Astrocyte of the hippocampus (primary cell): ENCODE data around the gene HPS4.
A peak's percentile ranks its signal among the peaks of the same experiment; 100 is the strongest.
"Not testable (repeated sequence)": the region's sequence is repeated elsewhere in the genome, so short reads cannot be mapped to it uniquely, and the experiment has no call there.

Experiments used
- DNase-seq: peaks from one replicate; pipeline ENCODE4 v3.0.0; 2011; ENCODE audit warnings: low read depth, low spot score

Gene HPS4

DNA sequence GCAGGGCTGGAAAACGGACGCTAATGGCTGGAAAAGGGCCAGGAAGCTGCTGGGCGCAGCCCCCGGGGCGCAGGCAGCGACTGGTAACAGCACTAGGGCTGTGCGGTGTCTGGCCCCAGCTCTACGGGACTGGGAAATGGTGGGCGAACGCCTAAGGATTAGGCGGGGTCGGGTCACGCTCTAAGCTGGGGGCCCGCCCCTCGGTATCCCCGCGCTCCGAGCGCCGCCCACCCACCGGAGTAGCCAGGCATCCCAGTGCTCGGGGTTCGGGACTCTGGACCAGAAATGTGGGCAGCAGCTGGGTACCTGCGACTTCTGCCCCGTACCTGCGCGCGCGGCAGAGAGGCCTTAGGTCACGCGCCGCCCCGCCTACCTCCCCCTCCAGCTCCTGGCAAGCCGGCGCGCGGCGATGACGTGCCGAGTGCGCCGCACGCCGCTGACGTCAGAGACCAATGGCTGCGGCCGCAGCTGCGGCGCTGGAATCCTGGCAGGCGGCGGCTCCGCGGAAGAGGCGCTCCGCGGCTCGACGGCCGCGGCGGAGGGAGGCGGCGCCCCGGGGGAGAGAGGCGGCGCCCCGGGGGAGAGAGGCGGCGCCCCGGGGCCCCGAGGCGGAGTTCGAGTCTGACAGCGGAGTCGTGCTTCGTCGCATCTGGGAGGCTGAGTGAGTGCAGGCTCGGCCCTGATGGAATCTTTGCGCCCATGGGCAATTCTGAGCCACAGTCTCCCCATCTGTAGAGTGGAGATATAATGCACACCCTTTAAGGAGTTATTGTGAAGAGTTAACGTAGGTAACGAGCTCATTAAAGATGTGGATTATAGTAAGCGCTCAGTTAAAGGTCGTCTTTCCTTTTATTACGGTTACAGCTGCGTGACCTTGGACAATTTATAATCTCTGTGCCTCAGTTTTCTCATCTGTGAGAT is at the start of gene HPS4, which contains the start of gene SRRD:
TSS of gene HPS4 (minus strand) at position 345 of the 921 bp plus-strand sequence. CDS start 2,021 bp downstream, outside the sequence.
TSS of gene SRRD (plus strand) at position 439 of the 921 bp plus-strand sequence. CDS start at position 453, 14 bp downstream.
- DNase-seq = peak; percentile 98

DNA sequence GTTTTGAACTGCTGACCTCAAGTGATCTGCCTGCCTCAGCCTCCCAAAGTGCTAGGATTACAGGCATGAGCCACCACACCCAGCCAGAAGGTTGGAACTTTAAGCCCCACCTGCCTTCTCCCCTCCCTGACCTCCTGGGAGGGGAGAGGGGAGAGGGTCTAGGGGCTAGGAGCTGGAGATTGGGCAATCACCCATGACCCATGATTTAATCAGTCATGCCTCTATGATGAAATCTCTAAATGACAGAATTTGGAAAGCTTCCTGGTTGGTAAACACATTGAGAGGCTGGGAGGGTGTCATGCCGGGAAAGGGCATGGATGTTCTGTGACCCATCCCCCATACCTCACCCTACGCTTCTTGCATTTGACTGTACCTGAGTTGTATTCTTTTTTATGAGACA is 45.8 kb upstream of the HPS4 start:
- no peak for DNase-seq

DNA sequence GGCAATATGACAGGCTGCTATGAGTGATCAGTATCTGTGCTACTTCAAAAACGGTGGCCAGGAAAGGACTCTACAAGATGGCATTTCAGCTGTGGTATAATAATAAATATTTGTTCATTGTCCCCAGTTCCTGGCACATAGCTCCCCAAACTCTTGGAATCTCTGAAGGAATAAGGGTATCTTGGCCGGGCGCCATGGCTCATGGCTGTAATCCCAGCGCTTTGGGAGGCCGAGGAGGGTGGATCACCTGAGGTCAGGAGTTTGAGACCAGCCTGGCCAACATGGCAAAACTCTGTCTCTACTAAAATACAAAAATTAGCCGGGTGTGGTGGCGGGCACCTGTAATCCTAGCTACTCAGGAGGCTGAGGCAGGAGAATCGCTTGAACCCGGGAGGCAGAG is 44.9 kb upstream of the HPS4 start:
- DNase-seq = not testable (repeated sequence)

DNA sequence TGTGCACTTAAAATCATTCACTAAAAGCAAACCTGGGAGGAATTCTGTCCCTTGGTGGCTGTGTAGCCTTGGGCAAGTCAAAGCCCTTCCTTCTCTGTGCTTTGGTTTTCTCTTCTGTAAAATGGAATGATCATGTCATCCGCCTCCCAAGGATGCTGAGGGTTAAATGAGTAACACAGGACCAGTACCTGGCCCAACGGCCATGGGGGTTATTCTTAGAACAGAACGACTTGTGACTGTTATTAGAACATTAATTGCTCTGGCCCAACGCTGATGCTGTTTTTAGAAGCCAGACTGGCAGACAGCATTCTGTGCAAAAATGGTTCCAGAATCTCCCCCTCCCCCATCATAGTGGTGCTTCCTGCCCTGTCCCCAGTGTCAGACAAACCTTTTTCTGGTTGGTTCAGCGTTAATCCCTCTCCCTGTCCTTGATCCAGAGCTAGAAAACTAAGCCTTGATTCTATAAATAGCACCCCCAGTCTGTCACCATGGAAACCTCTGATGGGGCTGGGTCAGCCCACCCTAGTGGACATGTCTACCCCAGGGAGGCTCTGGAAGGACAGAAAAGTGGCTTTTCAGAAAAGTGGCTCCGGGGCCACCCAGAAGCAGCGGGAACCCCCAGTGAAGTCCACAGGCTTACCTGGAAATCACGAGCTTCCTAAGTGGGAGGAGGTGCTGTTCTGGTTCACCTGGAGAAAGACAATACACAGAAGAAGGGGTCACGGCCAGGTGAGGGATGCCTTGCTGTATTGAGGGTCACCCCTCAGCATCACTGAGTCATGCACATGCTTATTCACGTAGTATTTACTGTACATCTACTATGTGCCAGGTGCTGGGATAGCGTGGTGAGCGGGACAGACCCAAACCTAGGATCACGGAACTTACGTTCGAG is 44.2 kb upstream of the HPS4 start:
- DNase-seq = no peak

DNA sequence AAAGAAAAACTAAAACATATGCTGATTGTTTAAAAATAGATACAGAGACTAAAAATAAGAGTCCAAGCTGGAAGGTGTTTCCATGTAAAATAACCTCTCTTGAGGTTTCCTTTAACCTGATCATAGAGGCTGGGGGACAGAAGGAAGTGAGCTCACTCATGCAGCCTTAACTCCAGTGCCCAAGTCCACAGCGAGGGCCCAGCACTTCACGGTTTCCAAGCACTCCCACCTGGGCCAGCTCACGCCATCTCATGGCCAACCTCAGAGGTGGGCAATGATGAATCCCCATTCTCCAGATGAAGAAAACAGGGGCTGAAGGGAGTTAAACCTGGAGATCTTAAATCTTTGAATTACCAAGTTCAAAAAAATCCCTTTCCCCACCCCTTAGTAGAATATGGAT is 43.6 kb upstream of the HPS4 start:
- DNase-seq = no peak

DNA sequence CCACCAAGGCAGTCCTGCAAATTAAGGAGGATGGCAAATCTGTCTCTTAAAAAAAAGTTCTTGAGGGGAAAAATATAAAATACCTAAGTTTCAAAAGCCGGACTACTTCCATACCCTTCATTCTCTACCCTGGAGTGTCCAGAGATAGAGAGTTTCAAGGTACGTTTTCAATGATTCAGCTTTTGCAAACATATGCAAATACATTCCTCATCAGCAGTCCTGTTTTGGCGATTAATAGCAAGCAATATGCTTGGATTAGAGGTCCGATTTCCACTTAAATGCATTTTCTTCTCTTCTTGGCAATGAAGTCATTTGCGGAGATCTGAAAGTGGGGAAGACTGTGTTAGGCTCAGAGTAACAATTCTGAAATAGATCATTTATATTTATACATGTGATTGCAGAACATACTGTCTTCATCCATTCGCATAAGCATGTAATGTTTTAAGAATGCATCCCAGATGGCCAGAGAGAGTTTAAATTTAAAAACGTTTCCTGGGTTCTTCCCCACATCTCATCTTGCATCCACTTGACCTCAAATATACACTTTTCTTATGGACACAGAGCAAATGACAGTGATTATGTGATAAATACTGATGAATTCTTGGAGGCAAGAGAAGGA is 42.5 kb upstream of the HPS4 start:
- no peak for DNase-seq

DNA sequence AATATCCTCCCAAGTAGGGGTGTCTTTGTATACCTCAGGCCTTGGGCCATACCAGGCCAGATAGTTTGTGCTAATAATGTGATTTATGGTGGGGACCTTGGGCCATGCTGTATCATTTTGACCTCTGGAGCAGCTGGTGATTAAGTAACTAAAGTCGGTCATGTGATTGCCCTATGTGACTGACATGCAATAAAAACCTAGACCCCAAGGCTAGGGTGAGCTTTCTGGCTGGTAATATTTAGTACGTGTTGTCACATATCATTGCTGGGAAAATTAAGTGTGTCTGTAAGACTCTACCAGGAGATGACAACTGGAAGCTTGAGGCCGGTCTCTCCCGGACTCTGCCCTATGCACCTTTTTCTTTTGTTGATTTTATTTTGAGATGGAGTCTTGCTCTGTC is 41.3 kb upstream of the HPS4 start:
- DNase-seq = no peak

DNA sequence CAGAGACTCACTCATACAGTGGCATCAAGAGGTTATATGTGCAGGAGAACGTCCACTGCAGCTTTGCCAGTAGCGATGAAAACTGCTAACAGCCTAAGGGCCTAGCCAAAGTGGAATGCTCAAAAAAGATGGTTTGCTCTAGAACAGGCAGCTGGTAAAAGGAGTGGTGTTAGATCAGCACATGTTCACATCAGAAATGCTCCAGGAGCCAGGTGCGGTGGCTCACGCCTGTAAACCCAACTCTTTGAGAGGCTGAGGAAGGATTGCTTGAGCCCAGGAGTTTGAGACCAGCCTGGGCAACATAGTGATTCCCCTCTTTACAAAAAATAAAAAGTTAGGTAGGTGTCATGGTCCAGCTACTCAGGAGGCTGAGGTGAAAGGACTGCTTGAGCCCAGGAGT is 39.0 kb upstream of the HPS4 start:
- no peak for DNase-seq

DNA sequence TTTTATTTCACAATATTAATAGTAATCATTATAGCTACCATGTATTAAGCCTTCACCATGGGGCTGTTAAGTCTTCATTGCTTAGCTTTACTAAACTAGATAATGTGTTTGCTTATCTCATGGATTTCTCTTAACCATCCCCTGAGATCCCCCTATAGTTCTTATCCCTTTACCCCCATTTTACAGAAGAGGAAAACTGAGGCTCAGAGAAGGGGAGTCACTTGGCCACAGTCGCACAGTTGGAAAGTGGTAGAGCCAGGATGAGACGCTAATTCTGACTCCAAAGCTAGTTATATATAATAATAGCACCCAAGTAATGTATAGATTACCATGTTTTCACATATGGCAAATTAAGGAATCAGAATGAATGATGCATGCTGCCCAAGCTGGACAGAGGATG is 38.4 kb upstream of the HPS4 start:
- no peak for DNase-seq

DNA sequence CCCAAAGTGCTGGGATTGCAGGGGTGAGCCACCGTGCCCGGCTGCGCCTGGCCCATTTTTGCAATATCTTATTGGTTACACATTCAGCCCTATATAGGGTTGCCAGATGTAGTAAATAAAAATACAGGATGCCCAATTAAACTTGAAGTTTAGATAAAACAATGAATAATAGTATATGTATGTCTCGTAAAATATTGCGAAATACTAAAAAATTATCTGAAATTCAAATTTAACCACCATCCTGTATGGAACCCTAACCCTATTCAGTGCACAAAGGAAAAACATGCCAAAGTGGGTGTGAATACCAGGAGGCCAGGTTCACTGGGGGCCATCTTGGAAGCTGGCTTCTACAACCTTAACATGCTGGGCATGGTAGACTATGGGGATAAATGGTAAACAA is 33.8 kb upstream of the HPS4 start:
- DNase-seq = no peak

DNA sequence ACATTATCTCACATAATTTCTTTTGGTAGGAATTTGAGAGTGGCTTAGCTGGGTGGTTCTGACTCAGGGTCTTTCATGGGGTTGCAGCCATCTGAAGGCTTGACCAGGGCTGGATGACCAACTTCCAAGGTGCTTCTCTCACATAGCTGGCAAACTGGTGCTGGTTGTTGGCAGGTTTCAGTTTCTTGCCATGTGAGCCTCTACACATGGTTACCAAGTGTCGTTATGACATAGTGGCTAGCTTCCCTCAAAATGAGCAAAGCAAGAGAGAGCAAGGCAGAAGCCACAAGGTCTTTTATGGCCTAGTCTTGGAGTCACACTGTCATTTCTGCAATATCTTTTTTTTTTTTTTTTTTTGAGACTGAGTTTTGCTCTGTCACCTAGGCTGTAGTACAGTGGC is 32.9 kb upstream of the HPS4 start:
- no peak for DNase-seq

DNA sequence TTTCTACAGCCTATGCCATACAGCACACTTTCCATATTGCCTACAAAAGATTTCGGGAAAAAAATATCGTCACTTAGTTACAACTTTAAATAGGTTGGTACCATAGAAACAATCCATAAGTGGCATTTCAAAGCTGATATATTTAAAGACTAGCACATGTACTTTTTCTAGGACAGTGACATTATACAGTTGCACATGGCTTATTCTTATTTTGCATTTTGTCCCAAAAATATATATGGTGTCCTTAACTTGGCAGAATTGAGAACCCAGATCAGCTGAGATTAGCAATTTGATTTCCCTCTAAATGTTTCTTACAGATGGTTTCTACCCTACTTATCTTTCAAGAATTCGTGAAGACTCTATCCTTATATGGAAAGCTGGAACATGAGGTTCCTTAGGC is 32.3 kb upstream of the HPS4 start:
- DNase-seq = no peak

DNA sequence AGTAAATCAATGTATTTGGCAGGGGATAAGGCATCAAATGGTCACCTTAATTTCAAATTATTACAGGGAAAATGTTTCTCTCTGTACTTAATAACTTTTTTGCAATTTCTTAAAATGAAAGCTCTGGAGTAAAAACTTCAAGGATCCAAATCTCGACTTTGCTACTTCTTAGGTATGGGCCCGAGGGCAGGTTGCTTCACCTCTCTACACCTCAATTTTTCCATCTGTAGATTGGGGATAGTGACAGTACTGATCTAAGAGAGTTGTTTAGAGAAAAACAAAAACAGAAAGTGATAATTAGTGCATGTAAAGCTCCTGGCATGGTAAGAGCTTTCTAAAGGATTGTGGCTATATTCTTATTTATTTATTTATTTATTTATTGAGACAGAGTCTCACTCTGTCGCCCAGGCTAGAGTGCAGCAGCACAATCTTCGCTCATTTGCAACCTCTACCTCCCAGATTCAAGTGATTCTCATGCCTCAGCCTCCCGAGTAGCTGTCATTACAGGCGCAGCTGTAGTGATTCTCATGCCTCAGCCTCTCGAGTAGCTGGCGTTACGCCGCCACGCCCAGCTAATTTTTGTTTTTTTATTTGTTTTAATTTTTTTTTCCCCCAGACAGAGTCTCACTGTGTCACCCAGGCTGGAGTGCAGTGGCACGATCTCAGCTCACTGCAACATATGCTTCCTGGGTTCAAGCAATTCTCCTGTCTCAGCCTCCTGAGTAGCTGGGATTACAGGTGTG is 31.0 kb upstream of the HPS4 start:
- no peak for DNase-seq

DNA sequence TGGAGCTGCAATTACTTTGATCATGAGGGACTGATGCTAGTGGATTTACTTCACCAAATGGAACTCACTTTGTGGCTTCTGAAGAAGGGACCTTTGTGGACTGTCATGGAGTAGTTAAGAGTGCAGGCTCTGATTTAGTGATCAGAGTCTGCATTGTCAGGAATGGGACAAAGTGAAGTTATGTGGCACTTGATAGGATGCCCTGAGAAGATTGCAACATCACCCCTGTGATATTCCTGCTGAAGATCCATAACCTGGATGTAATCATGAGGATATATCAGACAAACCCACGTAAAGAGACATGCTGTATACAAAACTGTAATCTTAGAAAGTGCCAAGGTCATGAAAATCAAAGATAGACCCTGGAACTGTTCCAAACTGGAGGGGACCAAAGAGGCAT is 30.3 kb upstream of the HPS4 start:
- DNase-seq = no peak

DNA sequence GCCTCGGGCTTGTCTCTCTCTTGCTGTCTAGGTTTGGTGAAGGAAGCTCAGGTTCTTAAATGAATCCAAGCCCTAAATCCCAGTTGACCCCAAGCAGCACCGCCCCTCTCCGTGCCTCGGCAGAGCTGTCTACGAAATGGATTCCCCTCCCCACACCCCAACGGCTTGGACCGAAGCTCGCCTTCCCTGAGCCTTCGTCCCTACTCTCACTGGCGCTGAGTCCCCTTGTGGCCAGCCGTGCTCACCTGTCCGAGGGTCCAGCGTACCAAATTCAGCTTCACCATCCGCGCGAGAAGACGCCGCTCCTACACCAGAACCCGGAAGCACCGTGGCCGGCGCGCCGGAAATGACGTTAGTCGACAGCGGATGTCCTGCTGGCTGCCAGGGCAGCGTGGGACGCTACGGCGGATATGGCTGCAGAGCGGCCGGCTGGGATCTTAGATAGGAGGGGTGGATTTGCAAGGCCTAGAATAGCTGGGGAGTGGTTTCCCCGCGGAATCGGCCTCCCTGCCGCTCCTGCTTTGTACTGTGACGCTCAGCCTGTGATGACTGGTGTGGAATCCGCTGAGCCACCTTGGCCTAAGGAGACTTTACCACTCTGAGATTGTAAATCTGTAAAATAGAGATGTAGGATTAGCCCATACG is 28.7 kb upstream of the HPS4 start, which contains the start of gene TFIP11:
TSS of gene TFIP11 (minus strand) at position 325 of the 645 bp plus-strand sequence. CDS start 2,201 bp downstream, outside the sequence.
- DNase-seq = peak; percentile 97

DNA sequence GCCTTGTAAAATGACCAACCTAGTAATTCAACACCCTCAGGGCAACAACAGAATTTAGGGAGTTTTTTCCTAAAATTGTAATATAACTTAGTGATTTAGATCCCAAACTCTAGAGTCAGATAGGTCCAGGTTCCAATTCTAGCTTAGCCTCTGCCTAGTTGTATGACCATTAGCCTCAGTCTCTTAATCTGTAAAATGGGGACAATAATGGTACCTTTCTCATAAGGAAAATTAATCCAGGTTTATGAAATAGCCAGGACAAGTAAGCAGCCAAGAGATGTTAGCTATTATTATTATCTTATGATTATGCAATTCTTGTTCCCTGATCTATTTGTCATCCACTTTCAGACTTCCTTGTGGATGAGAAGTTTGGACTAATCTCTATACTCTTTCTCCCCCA is 24.6 kb upstream of the HPS4 start:
- no peak for DNase-seq

DNA sequence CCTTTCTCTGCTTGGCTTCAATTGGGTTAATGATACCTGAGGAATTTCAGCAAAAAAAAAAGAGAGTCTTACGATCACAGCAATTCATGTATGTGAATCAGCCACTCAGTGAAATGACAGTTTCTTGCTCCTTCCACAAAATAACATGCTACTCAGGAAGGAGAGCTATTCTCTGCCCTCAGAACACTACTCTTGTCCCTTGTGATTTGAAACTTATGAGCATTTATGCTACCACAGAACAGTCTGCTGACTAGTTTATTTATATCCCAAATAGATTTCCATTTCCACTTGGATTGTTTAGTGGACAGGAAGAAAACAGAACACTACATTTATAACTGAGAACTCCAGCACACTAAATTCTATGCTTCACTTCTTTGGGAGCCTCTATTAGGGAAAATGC is 20.2 kb upstream of the HPS4 start:
- no peak for DNase-seq

DNA sequence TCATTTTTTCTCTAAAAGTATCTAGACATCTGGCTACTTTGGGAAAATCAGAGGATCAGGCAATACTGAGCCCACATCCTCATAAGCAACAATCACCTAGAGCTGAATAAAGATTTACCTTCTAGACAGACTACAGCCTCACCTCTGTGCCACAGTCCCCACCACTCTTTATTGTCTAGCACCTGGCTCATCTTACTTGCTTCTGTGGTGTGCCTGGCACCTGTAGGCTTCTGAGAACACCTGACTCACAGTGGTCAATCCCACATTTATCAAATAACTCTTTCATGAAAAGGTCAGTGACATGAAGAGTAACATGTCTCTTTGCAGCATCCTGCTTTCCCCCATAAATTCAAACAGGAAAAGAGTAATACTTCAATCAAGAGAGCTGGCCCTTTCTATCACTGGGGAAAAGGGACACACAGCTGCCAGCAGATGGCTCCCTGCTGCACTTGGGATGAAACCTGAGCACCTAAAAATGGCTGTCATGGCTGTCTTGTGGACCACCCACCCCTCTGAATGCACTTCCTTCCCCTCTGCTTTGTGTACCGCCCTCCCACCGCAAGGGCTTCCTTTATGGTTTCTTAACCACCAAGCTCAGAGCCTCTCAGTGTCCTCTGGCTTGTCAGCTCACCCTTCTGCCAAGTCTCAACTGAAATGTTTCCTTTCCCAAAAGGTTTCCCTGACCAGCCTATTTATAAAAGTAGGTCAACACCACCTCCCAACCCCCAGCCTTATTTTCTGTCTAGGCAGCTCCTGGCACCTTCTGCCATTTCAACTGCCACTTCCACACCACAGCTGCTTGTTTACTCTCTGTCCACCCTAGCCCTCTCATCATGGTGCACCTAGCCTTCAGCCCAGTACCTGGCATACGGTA is 19.3 kb upstream of the HPS4 start:
- peak; percentile 55 for DNase-seq

DNA sequence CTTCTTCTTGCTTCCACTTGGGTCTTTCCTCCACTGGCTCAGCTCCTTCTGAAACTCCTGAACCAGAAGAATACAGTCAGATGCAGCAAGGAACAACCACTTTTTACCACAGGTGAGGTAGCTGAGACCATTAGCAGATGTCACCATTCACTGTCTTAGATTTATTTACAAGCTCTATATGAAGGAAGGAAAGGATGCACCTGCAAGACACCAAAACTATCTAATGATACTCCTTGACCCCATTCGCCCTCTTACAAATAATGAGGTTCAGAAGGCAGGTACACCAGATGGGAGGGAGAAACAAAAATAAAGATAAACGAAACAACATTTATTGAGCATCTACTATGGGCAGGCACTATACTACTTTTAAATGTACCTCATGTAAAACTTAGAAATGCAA is 18.4 kb upstream of the HPS4 start:
- no peak for DNase-seq
